ENCODE data around the gene GBP5. TPM values are rescaled to one million over a fixed set of nuclear protein-coding genes. Genes with fewer than 3 reads are reported as not detected.
"Not testable (repeated sequence)": the region's sequence is repeated elsewhere in the genome, so short reads cannot be mapped to it uniquely, and the experiment has no call there.

GBP5 gene, protein sequence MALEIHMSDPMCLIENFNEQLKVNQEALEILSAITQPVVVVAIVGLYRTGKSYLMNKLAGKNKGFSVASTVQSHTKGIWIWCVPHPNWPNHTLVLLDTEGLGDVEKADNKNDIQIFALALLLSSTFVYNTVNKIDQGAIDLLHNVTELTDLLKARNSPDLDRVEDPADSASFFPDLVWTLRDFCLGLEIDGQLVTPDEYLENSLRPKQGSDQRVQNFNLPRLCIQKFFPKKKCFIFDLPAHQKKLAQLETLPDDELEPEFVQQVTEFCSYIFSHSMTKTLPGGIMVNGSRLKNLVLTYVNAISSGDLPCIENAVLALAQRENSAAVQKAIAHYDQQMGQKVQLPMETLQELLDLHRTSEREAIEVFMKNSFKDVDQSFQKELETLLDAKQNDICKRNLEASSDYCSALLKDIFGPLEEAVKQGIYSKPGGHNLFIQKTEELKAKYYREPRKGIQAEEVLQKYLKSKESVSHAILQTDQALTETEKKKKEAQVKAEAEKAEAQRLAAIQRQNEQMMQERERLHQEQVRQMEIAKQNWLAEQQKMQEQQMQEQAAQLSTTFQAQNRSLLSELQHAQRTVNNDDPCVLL
- 100 to 1,000 TPM; 135 to 157 TPM for total RNA-seq

DNA sequence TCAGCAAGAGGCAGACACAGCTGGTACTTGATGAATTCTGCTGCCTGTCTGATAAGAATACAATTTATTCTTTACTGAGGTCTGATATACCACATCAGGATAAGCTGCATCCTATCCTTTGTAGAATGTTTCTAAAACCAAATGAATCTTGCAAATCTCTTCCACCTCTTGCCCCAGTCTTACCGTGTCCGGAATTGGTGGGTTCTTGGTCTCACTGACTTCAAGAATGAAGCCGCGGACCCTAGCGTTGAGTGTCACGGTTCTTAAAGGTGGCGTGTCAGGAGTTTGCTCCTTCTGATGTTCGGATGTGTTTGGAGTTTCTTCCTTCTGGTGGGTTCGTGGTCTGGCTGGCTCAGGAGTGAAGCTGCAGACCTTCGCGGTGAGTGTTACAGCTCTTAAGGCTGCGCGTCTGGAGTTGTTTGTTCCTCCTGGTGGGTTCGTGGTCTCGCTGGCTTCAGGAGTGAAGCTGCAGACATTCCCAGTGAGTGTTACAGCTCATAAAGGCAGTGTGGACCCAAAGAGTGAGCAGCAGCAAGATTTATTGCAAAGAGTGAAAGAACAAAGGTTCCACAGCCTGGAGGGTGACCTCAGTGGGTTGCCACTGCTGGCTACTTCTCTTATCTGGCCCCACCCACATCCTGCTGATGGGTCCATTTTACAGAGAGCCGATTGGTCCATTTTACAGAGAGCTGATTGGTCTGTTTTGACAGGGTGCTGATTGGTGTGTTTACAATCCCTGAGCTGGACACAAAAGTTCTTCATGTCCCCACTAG lies at the start of gene GBP5:
Gene GBP5, minus strand, starts transcription at position 592 of the 773 bp plus-strand sequence. CDS start 3,305 bp downstream, outside the sequence.
- H3K27me3 Mint-ChIP-seq, H3K9me3 Mint-ChIP-seq: not testable (repeated sequence)
- Mint-ChIP-seq H3K36me3 (ENCODE audit: low read depth) (peaks cover 58% of the 10 kb centered on the region), H3K27ac (peak within 1 kb of the TSS; percentile 98), H3K4me1 (peaks cover 29% of the 10 kb centered on the region), H3K4me3 (peak within 1 kb of the TSS; percentile 100)
- ATAC-seq (replicated peaks) = peak; percentile 69

DNA sequence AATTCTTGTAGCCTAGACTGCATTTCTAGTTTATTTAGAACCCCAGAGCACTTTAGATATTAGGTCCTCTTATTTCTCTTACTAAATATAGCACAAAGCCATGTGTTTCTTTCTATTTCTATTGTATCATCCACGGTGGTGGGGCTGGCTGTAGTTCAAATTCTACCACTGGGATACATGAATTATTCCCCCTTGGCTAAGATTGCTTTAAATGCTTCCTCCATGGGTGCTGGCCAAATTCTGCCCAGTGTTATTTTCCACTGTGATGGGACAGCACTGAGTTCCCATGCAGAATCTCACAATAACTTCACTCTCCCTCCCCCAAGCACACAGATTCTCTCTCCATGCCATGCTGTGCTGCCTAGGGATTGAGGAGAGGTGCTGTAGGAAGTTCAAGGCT lies 49.7 kb upstream of the GBP5 start:
- Mint-ChIP-seq H3K27ac (no peak overlapping the region), H3K36me3 (ENCODE audit: low read depth) (no peaks in the 10 kb centered on the region), H3K27me3 (no peaks in the 10 kb centered on the region), H3K9me3 (peaks cover 18% of the 10 kb centered on the region), H3K4me3 (no peak overlapping the region), H3K4me1 (peaks cover 3% of the 10 kb centered on the region)
- ATAC-seq (replicated peaks) = no peak

DNA sequence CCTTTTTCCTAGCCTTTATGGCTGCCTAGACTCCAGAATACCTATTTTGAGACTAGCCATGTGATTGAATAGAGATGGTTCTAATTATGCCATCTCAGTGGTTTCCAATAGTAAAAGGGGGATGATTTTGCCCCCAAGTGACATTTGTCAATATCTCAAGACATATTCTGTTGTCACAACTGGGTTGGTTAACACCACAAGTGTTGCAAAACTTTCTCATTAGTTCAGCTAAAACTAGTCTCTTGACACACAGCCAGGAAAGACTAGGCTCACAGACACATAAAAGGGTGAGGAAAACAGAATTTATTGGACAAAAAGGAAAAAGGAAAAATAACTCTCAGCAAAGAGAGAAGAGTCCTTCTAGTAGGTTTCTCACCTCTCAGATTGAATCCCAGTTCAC lies 39.9 kb upstream of the GBP5 start:
- no peak for ATAC-seq (replicated peaks)

DNA sequence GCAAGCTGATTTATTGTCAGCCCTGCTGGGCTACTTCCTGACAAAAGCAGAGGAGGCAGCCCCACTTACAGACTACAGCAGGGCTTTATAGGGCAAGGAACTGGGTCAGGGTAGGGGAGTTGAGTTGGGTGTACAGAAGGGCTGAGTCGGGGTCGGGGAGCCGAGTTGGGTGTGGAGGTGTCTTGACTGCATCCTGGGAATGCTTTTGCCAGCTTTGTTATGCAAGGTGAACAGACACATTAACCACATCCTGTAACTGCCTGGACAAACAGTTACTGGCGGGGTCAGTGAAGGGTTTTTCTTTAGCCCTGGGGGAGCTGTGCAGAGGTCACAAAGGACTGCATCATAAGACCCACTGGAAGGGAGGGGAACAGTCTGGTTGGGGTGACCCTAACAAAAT lies 39.1 kb upstream of the GBP5 start:
- H3K27ac Mint-ChIP-seq = peak overlapping the region; percentile 93

More for the DNA sequence above, 39.9 kb upstream of the GBP5 start:
- Mint-ChIP-seq H3K4me3 (no peak overlapping the region), H3K27me3 (no peaks in the 10 kb centered on the region), H3K4me1 (peaks cover 35% of the 10 kb centered on the region), H3K27ac (no peak overlapping the region), H3K9me3 (peaks cover 20% of the 10 kb centered on the region), H3K36me3 (ENCODE audit: low read depth) (no peaks in the 10 kb centered on the region)

DNA sequence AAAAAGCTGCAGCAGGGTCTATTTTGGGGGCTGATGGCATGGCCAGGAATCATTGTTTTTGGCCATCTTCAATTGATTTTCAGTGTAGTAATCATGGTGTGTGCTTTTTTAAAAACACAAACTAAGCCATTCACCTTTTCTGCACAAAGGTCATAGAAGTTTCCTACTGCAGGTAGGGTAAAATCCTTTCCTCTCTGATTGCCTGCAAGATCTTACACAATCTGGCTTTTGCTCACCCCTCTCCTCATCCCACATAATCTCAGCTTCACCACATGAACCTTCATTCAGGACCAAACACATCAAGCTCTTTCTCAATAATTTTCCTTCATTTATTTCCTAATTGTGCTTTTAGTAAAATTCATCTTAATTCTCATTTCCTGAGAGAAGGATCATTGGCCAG lies 38.3 kb upstream of the GBP5 start:
- H3K27ac Mint-ChIP-seq = peak overlapping the region; percentile 93
- ATAC-seq (replicated peaks) = peak; percentile 46

More for the DNA sequence above, 39.1 kb upstream of the GBP5 start:
- ATAC-seq (replicated peaks) = no peak
- Mint-ChIP-seq H3K9me3 (peaks cover 17% of the 10 kb centered on the region), H3K4me3 (peak overlapping the region; percentile 57), H3K4me1 (peaks cover 35% of the 10 kb centered on the region), H3K36me3 (ENCODE audit: low read depth) (no peaks in the 10 kb centered on the region), H3K27me3 (no peaks in the 10 kb centered on the region)

DNA sequence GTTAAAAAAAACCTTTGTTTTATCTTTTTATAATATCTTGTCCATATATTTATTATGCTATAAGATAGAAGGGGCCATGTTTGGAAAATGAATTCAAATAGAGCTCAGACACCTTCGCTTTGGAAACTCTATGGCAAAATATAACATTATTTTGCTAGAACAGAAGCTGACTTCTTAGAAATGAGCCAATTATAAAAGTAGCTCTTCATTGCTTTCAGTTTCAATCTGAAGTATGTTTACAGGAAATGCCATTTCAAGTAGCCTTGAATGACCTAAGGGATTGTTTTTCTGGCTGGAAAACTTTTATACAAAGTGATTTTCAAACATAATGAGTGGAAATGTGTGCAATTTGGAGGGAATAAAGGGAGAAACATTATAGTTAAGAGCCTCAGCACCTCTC lies 37.8 kb upstream of the GBP5 start:
- Mint-ChIP-seq H3K4me3 (peak overlapping the region; percentile 57), H3K4me1 (peaks cover 38% of the 10 kb centered on the region)

More for the DNA sequence above, 38.3 kb upstream of the GBP5 start:
- Mint-ChIP-seq H3K27me3 (no peaks in the 10 kb centered on the region), H3K4me3 (peak overlapping the region; percentile 57), H3K36me3 (ENCODE audit: low read depth) (no peaks in the 10 kb centered on the region), H3K9me3 (peaks cover 17% of the 10 kb centered on the region), H3K4me1 (peaks cover 35% of the 10 kb centered on the region)

DNA sequence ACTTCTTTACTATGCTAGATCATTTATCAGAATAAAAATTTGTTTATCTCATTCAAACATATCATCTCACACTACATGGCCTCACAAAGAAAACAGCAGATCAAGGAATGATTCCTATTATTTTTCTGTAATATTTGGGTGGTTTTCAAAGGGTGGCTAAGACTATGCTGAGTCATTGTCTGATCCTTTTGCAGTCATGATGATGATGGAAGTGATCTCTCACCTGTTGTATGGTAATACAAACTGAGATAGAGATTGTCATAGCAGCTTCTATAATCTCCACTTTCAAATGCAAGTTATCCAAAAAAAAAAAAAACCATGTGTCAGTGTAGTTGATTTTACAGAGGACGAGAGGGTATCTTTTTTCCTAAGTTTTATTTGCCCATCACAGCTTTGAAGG lies 37.2 kb upstream of the GBP5 start:
- Mint-ChIP-seq H3K9me3 (peaks cover 17% of the 10 kb centered on the region), H3K27ac (peak overlapping the region; percentile 93), H3K4me1 (peaks cover 40% of the 10 kb centered on the region), H3K27me3 (no peaks in the 10 kb centered on the region), H3K4me3 (peak overlapping the region; percentile 57), H3K36me3 (ENCODE audit: low read depth) (no peaks in the 10 kb centered on the region)
- peak; percentile 79 for ATAC-seq (replicated peaks)

More for the DNA sequence above, 37.8 kb upstream of the GBP5 start:
- peaks cover 17% of the 10 kb centered on the region for H3K9me3 Mint-ChIP-seq
- ATAC-seq (replicated peaks) = peak; percentile 75
- peak overlapping the region; percentile 93 for H3K27ac Mint-ChIP-seq
- no peaks in the 10 kb centered on the region for H3K27me3 Mint-ChIP-seq
- H3K36me3 Mint-ChIP-seq (ENCODE audit: low read depth) = no peaks in the 10 kb centered on the region

DNA sequence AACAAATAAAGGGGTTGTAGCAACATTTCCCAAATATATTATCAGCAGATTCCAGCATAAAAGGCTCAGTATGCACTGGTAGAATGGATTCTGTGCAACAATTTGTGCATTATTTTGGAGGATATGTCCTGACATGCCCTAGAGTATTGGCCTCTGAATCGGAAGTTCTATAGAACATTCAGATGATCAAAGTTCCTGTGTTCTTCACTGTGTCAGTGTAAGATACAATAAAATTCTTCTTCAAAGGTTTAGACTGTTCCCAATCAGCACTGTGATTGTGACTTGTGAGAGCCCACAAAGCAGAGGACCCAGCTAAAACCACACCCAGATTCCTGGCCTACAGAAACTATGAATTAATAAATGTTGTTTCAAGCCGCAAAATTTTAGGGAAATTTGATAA lies 33.6 kb upstream of the GBP5 start:
- Mint-ChIP-seq H3K4me3 (peak overlapping the region; percentile 19), H3K36me3 (ENCODE audit: low read depth) (no peaks in the 10 kb centered on the region), H3K27ac (no peak overlapping the region), H3K4me1 (peaks cover 35% of the 10 kb centered on the region), H3K9me3 (peaks cover 14% of the 10 kb centered on the region), H3K27me3 (no peaks in the 10 kb centered on the region)
- ATAC-seq (replicated peaks) = no peak

DNA sequence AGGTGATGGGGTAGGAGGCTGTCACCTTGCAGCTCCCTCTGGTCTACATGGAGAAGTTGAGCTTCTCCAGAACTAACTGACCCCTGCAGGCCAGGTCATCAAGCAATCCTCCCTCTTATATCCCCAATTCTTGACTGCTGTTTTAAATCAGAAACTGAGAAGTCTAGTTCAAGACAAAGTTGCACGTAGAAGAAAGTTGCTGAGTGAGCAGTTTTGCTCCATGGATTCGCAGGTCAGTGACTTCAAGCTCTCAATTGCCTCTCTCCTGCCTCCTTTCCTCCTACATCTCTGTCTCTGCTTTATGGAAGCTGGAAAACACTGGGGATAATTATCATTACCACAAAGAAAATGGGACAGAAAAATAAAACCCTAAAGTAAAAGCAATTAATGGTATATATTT lies 32.8 kb upstream of the GBP5 start:
- H3K4me3 Mint-ChIP-seq = peak overlapping the region; percentile 19
- peaks cover 29% of the 10 kb centered on the region for H3K4me1 Mint-ChIP-seq
- H3K36me3 Mint-ChIP-seq (ENCODE audit: low read depth) = no peaks in the 10 kb centered on the region

DNA sequence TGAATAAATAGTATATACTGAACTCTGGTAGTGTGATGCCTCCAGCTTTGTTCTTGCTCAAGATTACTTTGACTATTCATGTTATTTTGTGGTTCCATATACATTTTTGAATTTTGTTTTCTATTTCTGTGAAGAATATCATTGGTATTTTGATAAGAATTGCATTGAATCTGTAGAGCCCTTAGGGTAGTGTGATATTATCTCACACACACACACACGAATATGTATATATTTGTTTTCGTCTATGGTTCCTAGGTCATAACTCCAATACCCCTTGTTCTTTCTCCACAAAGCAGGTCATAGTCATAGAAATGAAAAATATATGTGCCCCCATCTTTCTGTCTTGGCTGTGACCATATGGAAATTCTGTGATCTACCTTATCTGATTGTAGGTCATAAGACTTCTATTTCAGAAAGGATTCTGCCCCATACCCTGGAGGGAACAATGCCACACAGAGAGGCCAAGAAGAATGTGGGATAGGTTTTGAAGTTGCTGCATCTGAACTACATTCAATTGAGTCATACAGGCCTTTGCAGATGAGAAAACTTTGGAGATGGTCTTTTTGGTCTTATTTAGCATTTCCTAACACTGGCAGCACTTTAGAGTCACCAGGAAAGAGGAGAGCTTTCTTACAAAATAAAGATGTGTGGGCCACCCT lies 32.0 kb upstream of the GBP5 start:
- H3K4me1 Mint-ChIP-seq = peaks cover 27% of the 10 kb centered on the region
- no peaks in the 10 kb centered on the region for H3K27me3 Mint-ChIP-seq
- no peak overlapping the region for H3K4me3 Mint-ChIP-seq
- no peak for ATAC-seq (replicated peaks)
- H3K27ac Mint-ChIP-seq = no peak overlapping the region
- H3K36me3 Mint-ChIP-seq (ENCODE audit: low read depth) = no peaks in the 10 kb centered on the region
- H3K9me3 Mint-ChIP-seq = peaks cover 11% of the 10 kb centered on the region

More for the DNA sequence above, 32.8 kb upstream of the GBP5 start:
- H3K27me3 Mint-ChIP-seq = no peaks in the 10 kb centered on the region
- H3K27ac Mint-ChIP-seq = no peak overlapping the region
- peaks cover 11% of the 10 kb centered on the region for H3K9me3 Mint-ChIP-seq
- no peak for ATAC-seq (replicated peaks)

DNA sequence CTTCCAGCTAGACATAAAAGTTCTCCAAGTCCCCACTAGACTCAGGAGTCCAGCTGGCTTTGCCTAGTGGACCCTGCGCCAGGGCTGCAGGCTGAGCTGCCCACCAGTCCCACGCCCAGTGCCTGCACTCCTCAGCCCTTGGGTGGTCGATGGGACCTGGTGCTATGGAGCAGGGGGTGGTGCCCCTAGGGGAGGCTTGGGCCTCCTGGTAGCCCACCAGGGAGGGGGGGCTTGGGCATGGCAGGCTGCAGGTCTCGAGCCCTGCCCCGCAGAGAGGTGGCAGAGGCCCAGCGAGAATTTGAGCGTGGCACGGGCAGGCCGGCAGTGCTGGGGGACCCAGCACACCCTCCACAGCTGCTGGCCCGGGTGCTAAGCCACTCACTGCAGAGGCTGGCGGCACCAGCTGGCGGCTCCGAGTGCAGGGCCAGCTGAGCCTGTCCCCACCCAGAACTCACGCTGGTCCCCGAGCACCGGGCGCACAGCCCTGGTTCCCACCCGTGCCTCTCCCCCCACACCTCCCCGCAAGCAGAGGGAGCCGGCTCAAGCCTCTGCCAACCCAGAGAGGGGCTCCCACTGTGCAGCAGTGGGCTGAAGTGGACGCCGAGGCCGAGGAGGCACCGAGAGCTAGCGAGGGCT lies 30.2 kb upstream of the GBP5 start:
- no peak for ATAC-seq (replicated peaks)
- Mint-ChIP-seq H3K4me1 (peaks cover 23% of the 10 kb centered on the region), H3K9me3 (peaks cover 3% of the 10 kb centered on the region), H3K36me3 (ENCODE audit: low read depth) (no peaks in the 10 kb centered on the region), H3K4me3 (no peak overlapping the region), H3K27me3 (no peaks in the 10 kb centered on the region), H3K27ac (no peak overlapping the region)

DNA sequence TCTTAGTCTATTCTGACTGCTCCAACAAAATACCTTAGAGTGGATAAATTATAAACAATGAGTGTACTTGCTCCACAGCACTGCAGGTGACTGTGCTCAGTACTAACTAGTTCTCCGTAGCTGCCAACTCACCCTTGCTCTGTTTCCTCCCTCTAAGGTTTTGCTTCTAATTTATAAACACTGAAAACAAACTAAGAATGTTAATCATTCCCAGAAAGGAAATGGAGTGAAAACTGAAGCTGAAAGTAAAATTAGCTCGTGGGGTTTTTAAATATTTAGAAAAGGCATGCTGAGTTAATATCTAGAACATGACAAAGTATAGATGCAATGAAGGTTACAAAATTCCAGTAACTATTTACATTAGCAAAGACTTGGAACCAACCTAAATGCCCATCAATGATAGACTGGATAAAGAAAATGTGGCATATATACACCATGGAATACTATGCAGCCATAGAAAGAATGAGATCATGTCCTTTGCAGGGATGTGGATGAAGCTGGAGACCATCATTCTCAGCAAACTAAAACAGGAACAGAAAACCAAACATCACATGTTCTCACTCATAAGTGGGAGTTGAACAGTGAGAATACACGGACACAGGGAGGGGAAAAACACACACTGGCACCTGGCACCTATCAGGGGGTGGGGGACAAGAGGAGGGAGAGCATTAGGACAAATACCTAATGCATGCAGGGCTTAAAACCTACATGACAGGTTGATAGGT lies 27.2 kb upstream of the GBP5 start:
- not testable (repeated sequence) for H3K9me3 Mint-ChIP-seq; H3K27me3 Mint-ChIP-seq; H3K36me3 Mint-ChIP-seq (ENCODE audit: low read depth)
- Mint-ChIP-seq H3K27ac (peak overlapping the region; percentile 91), H3K4me1 (peaks cover 23% of the 10 kb centered on the region), H3K4me3 (peak overlapping the region; percentile 70)
- peak; percentile 96 for ATAC-seq (replicated peaks)

DNA sequence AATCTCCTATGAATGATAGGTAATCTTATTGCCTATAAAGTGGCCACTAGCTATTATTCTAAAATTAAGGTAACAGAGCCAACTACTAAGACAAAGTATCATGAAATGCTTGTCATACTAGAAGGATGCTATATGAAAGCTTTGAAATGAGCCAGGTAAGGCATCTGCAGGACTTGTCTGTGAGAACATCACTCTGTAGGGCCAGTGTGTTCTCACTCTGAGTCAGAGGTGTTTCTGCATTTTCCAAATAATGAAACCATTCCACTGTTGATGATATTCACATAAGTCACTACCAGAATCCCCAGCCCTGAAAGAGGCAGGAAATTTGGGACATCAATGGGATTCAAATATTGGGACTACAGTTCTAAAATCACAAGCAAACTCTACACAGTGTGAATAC lies 25.8 kb upstream of the GBP5 start:
- Mint-ChIP-seq H3K27ac (peak overlapping the region; percentile 77), H3K4me1 (peaks cover 31% of the 10 kb centered on the region), H3K9me3 (peaks cover 3% of the 10 kb centered on the region), H3K36me3 (ENCODE audit: low read depth) (no peaks in the 10 kb centered on the region), H3K27me3 (no peaks in the 10 kb centered on the region), H3K4me3 (peak overlapping the region; percentile 56)
- ATAC-seq (replicated peaks) = peak; percentile 52

Data from activated T-helper 17 cell treated with anti-CD3 and anti-CD28 coated beads, Interleukin-2, amount 50 U/mL, for 72 hours (primary cell).